HFFc6 (cell line): ENCODE measurements around the gene BYSL. TPM values are rescaled to one million over a fixed set of nuclear protein-coding genes. Genes with fewer than 3 reads are reported as not detected.

Source experiments
- DNase-seq: peaks from one replicate; pipeline ENCODE4 v3.0.0-alpha.2; 2018
- H3K27ac Mint-ChIP-seq: 2 replicates; pipeline ENCODE4 v1.8.0; 2020; ENCODE audit warnings: mild to moderate bottlenecking, mixed read lengths
- H3K27me3 Mint-ChIP-seq: 2 replicates; pipeline ENCODE4 v1.8.0; 2021; ENCODE audit warnings: mild to moderate bottlenecking, moderate library complexity, mixed read lengths; ENCODE audit not compliant: insufficient read depth
- H3K36me3 Mint-ChIP-seq: 2 replicates; pipeline ENCODE4 v1.8.0; 2021; ENCODE audit warnings: low read depth, mixed read lengths
- H3K4me1 Mint-ChIP-seq: 2 replicates; pipeline ENCODE4 v1.8.0; 2020; ENCODE audit warnings: low read depth, mixed read lengths
- H3K4me3 Mint-ChIP-seq: 2 replicates; pipeline ENCODE4 v1.8.0; 2020; ENCODE audit warnings: mild to moderate bottlenecking, moderate library complexity, mixed read lengths
- H3K9me3 Mint-ChIP-seq: 2 replicates; pipeline ENCODE4 v1.8.0; 2020; ENCODE audit warnings: mild to moderate bottlenecking, mixed read lengths
- total RNA-seq, 6 experiments: library from RNA; stranded (reverse); fragmentation: NEBNext Ultra II Directional; extraction: Animal tissue kit (Norgen Biotek cat#: 25700); gene quantifications; 2 replicates in 1 of 6; 3 replicates in 5 of 6; pipeline ENCODE4 v1.2.3, GENCODE V29; 2021
- TF ChIP-seq, protein P1 (sequence below): fragments of 200-600 bp; sonication (generic); IDR thresholded peaks from 2 replicates; pipeline ENCODE4 v1.5.0; 2021; ENCODE audit warnings: antibody characterized with exemption, mild to moderate bottlenecking

The BYSL gene
- total RNA-seq, 6 experiments from 2014 or later: 32.3 to 44.3 (median 33.5) TPM

DNA sequence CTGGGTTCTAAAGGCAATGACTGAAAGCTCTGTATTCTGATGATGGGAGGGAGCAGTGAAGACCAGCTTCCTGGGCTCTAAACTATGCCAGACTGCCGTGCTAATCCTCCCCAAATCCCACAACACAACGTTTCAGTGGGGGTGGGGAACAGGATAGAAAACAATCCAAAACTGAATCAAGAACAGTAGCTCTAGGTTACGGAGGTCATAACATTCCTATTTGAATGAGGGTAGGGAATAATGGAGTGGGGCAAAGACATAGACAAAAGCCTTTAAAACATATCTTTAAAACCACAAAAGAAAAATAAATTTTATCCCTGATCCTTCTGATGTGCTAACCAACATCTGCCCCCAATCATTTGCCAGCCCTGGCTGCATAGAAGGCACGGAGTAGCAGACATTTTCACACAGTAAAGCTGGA, 34.0 kb upstream of the BYSL start:
- H3K36me3 Mint-ChIP-seq: no peaks in the 10 kb centered on the region
- no peaks in the 10 kb centered on the region for H3K9me3 Mint-ChIP-seq
- no peak overlapping the region for H3K27ac Mint-ChIP-seq
- no peak for DNase-seq
- TF ChIP-seq, protein P1, sequence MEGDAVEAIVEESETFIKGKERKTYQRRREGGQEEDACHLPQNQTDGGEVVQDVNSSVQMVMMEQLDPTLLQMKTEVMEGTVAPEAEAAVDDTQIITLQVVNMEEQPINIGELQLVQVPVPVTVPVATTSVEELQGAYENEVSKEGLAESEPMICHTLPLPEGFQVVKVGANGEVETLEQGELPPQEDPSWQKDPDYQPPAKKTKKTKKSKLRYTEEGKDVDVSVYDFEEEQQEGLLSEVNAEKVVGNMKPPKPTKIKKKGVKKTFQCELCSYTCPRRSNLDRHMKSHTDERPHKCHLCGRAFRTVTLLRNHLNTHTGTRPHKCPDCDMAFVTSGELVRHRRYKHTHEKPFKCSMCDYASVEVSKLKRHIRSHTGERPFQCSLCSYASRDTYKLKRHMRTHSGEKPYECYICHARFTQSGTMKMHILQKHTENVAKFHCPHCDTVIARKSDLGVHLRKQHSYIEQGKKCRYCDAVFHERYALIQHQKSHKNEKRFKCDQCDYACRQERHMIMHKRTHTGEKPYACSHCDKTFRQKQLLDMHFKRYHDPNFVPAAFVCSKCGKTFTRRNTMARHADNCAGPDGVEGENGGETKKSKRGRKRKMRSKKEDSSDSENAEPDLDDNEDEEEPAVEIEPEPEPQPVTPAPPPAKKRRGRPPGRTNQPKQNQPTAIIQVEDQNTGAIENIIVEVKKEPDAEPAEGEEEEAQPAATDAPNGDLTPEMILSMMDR: no peak
- no peak overlapping the region for H3K4me3 Mint-ChIP-seq
- no peaks in the 10 kb centered on the region for H3K27me3 Mint-ChIP-seq
- H3K4me1 Mint-ChIP-seq: peaks cover 10% of the 10 kb centered on the region; the same call in 1 of the 2 replicates

DNA sequence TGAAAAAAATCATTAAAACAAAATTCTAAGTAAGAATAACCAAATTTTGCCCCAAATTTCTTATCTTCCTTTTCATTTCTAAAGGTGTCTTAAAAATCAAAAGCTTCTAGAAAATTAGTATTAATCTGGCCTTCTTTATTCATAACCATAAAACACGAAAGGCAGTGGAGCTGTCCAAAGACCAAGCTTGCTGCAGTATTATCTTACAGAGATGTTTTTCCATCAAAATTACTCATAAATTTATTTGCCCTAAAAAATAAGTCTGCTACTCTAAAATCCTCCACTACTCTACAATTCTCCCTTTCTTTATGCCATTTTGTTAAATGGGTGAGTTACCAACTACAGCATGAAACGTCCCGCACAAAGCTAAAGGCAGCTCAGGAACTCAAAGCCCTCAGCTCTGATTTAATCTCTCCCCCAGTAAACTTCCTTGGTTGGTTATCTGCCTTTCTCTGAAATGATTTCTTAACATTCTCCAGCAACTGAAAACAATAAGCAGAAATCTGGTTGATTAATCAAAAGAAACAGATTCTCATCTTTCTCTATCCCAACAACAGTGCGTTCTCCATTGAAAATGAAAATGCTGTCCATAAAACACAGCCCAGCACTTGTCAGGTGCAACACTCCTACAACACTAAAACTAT, 28.3 kb upstream of the BYSL start:
- TF ChIP-seq, protein P1: no peak
- Mint-ChIP-seq H3K4me1 (peaks cover 11% of the 10 kb centered on the region), H3K27ac (no peak overlapping the region), H3K27me3 (0 out of 2 replicates have a peak, but pooled peaks cover 2% of the 10 kb centered on the region), H3K36me3 (no peaks in the 10 kb centered on the region), H3K9me3 (no peaks in the 10 kb centered on the region), H3K4me3 (no peak overlapping the region)
- DNase-seq: no peak

DNA sequence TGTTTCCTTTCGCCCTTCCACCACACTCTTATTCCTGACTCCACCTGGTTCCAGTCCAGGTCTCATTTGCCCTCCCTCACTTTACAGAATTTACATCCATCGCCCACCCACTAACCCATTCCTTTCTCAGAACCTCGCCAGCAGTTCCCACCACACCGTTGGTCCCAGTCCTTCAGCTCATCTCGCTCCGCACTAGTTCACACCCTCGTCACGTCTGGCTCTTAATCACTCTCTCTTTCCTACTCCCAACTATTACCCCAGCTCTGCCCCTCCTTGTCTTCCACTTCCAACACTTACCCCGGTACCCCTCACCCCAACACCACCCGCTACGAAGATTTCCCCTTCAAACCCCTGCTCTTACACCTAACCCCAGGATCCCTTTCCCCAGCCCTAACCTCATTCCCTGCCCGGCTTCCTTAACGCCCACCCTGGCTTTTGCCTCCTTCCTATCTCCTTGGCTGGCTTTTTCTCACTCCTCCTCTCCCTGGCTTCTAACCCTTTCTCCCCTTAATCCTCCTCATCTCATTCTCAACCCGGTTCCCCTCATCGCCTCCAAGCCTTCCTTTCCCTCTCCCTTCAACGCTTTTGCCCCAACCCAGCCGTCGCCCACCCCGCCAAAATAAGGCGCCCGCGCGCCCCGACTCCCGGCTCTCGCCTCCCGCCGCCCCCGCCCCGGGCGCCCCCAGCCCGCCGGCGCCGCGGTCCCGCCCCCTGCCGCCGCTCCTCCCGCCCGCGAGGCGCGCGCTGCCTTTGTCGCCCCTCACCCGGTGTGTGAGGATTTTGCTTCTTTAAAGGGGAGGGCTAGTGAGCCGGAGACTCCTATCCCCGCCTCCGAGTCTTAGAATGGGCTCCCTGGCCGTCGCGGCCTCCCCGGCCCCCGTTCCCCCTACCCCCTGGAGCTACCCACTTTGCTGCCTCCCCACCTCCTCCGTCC, 26.7 kb upstream of the BYSL start:
- H3K4me1 Mint-ChIP-seq: peaks cover 11% of the 10 kb centered on the region
- no peak overlapping the region for H3K27ac Mint-ChIP-seq
- DNase-seq: no peak
- H3K9me3 Mint-ChIP-seq: no peaks in the 10 kb centered on the region
- no peaks in the 10 kb centered on the region for H3K36me3 Mint-ChIP-seq
- H3K27me3 Mint-ChIP-seq: 0 out of 2 replicates have a peak, but pooled peaks cover 2% of the 10 kb centered on the region
- no peak overlapping the region; the same call in 1 of the 2 replicates for H3K4me3 Mint-ChIP-seq
- TF ChIP-seq, protein P1: no peak

DNA sequence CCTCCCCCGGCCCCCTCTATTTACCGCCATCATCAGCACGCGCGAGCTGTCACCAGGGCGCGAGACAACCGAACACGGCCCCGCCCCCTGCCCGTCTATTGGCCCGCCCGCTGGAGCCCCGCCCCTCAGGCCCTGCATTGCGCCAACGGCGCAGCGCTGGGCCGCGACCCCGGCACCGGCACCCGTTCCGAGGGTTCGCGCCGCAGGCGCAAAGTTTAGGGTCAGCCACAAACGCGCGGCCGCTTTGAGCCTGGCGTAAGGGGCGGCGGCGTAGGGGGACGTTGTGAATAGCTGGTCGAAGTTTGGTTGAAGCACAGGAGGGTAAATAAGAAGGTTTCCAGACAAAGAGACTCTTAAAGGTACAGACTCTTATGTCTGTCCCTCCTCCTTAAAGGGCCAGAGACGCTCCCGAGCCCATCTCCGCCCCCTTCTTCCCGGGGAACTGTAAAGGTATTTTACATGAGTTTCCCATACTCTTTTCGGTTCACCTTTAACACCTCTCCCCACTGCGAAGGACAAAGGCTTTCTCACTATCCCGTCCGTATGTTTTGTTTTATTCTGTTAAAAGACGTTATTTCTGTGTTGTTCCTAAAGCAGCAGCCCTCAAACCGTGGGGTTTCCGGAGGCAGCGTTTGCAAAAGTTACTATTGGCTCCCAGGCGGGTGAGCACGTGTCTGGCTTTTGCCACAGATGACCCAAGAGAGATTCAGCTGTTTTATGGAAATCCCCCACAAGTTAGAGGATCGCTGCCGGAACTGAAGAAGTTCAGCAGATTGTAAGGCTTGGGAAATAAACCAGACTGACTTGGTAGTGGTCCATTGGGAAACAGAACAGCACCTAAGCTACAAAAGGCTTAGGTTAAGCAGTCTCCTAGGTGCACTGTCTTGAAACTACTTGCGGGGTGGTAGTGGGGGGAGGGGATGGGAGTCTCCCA, 25.7 kb upstream of the BYSL start, which contains the start of gene USP49:
Gene USP49, minus strand, starts transcription at position 76 of the 934 bp plus-strand sequence. CDS start 88,392 bp downstream, outside the sequence.
- no peak within 1 kb of the TSS; the same call in 1 of the 2 replicates for H3K4me3 Mint-ChIP-seq

More for the DNA sequence above, 25.7 kb upstream of the BYSL start, which contains the start of gene USP49:
- 0 out of 2 replicates have a peak, but pooled peaks cover 2% of the 10 kb centered on the region for H3K27me3 Mint-ChIP-seq
- peaks cover 11% of the 10 kb centered on the region for H3K4me1 Mint-ChIP-seq
- no peaks in the 10 kb centered on the region for H3K9me3 Mint-ChIP-seq
- DNase-seq: peak; percentile 59
- H3K36me3 Mint-ChIP-seq: no peaks in the 10 kb centered on the region
- peak within 1 kb of the TSS; percentile 81 for H3K27ac Mint-ChIP-seq
- TF ChIP-seq, protein P1: no peak
